Inflammatory macrophage treated with lipopolysaccharide for 4 hours (primary cell): ENCODE results near the gene CNOT3.
"Not testable (repeated sequence)": the region's sequence is repeated elsewhere in the genome, so short reads cannot be mapped to it uniquely, and the experiment has no call there.

Experiments
- DNase-seq: peaks from one replicate; pipeline ENCODE4 v3.0.0-alpha.2; 2020

Gene CNOT3

DNA sequence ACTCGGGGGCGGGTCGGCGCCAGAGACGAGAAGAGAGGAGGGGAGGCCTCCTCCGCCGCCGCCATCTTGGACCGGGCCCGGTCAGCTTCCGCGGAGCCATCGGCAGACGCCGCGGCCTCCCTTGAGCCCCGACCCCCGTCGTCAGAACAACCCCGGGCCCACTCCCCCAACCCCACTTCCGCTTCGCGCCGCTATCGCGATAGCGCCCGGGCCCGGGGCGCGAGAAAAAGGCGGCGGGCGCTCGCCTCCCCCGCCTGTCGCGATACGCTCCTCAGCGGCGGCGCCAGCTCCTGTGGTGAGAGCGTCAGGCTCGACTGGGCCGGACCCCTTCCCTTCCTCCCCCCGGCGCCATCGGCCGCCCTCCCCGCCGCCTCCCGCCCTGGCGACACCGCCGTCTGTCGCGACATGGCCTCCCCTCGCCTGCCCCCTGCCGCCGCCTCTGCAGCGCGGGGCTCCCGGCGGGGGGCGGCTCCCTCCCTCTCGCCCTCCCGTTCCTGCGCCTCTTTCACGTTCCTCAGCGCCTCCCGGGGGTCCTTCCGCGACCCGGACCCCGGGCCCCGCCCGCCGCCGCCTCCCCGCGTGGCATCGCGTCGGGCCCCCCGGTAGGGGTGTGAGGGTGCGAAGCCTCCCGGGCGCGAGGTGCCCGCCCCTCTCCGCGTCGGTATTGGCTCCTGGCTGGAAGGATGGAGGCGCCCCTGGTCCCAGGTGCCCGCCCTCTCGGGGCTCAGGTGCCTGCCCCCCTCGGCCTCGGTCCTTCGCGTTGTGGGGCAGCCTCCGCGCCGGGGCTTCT lies at the start of gene CNOT3:
CNOT3 (plus strand) TSS at position 64 of the 790 bp plus-strand sequence. CDS start 5,217 bp downstream, outside the sequence.
- no peak for DNase-seq

GRCh38 chr19:54094426-54095000 lies 43.0 kb upstream of the CNOT3 start:
- DNase-seq = no peak

DNA sequence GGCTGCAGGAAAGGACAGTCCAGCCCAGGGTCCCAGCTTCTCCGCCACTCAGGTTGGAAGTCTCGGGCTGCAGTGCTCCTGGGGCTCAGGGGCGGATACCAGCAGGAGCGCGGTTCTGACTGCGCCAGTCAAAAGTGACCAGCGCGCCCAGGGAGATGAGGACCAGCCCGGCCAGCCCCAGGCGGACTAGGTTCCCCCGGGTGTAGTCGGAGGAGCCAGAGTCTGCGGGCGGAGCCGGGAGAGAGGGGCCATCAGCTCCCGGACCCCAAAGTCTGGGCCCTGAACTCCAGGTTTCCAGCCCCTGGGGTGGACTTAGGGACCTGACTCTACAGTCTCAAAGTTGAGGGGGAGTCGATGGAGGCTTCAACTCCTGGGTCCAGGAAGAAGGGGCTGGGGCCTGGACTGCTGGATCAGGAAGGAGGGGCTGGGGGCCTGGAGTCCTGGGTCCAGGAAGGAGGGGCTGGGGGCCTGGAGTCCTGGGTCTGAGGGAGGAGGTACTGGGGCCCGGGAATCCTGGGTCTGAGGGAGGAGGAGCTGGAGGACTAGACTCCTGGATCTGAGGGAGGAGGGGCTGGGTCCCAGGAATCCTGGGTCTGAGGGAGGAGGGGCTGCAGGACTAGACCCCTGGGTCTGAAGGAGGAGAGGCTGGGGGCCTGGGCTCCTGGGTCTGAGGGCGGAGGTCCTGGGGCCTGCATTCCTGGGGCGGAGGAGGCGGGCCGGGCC lies 42.3 kb upstream of the CNOT3 start:
- no peak for DNase-seq

- DNase-seq = peak; percentile 12
Observed at GRCh38 chr19:54095859-54096616, 41.5 kb upstream of the CNOT3 start.

GRCh38 chr19:54096617-54097106 lies 40.9 kb upstream of the CNOT3 start:
- DNase-seq = peak; percentile 21

- DNase-seq = peak; percentile 79
Observed at GRCh38 chr19:54099190-54099902, 38.2 kb upstream of the CNOT3 start.

GRCh38 chr19:54099903-54100255 lies 37.7 kb upstream of the CNOT3 start:
- not testable (repeated sequence) for DNase-seq

DNA sequence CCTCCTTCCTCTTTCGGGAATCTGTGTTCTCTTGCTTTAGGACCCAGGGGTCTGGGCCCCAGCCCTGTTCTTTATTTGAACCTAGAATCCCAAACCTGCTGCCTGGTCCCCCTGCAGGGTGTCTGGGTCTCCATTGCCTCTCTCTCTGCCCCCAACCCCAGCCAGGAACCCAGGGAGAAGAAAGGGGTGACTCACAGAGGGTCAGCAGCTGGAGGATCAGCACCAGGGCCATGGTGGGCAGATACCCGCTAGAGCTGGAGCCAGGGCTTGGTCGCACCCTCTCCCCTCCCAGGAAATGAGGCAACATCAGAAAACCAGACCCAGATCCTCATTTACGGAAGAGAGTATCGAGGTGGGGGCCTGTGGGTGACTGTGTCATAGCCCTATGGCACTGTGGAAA lies 37.0 kb upstream of the CNOT3 start, which contains the start of gene OSCAR:
OSCAR (minus strand) TSS at position 243 of the 400 bp plus-strand sequence; CDS start at position 232, 11 bp downstream.
- DNase-seq = peak; percentile 95

GRCh38 chr19:54102421-54103169 lies 35.0 kb upstream of the CNOT3 start, which contains the start of gene NDUFA3:
Gene NDUFA3 (plus strand): TSS chr19:54102855. CDS start chr19:54102879, 24 bp downstream.
- peak; percentile 99 for DNase-seq

- DNase-seq = no peak
Observed at GRCh38 chr19:54104998-54105715, 32.4 kb upstream of the CNOT3 start.

GRCh38 chr19:54105796-54106195 lies 31.8 kb upstream of the CNOT3 start:
- no peak for DNase-seq

GRCh38 chr19:54106716-54107115 lies 30.8 kb upstream of the CNOT3 start:
- DNase-seq = no peak

- DNase-seq = no peak
Observed at GRCh38 chr19:54107876-54108490, 29.6 kb upstream of the CNOT3 start.

- DNase-seq = no peak
Observed at GRCh38 chr19:54108496-54108895, 29.1 kb upstream of the CNOT3 start.

GRCh38 chr19:54109651-54110050 lies 27.9 kb upstream of the CNOT3 start:
- DNase-seq = no peak

- DNase-seq = peak; percentile 75
Observed at GRCh38 chr19:54114340-54115108, 23.0 kb upstream of the CNOT3 start.

- peak; percentile 99 for DNase-seq
Observed at GRCh38 chr19:54115109-54116063, 22.2 kb upstream of the CNOT3 start, which contains the start of the genes PRPF31 and TFPT. Gene PRPF31 (plus strand): TSS chr19:54115754. CDS start chr19:54118279, 2,525 bp downstream. Gene TFPT (minus strand): TSS chr19:54115657. CDS start chr19:54115269, 388 bp downstream.

DNA sequence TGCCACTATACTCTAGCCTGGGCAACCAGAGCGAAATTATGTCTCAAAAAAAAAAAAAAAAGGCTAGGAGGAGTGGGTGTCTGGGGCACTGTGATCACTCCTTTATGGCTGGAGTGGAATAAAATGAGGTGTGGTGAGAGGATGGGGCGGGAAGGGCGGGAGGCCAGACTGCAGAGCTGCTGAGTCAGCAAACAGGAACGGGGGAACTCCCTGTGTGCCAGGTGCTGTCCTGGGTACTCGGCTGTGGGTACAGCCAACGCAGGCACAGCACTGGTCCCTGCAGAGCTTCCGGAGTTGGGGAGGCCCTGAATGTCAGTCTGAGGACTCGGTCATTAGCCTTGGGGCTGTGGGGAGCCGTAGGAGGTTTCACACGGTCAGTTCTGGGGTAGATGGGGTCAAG lies 16.3 kb upstream of the CNOT3 start:
- no peak for DNase-seq
